WTC11 (cell line): ENCODE results near the gene ALG5. TPM values are rescaled to one million over a fixed set of nuclear protein-coding genes. Genes with fewer than 3 reads are reported as not detected.

Experiments used
- ATAC-seq: fragments of 200-7000 bp; cut with Tn5 transposase; 2 replicates; pipeline ENCODE4 v1.10.0; 2021; ENCODE audit warnings: mild to moderate bottlenecking, moderate library complexity
- Bru-seq: library from RNA; stranded (reverse); fragments of 400-500 nt; gene quantifications from one replicate; lab custom pipeline; 2021; lab: Mats Ljungman, UMichigan
- CTCF ChIA-PET: fragments of 300-600 bp; sonication (Branson Sonifier 250); formaldehyde crosslinking; loops from one replicate; lab custom pipeline; 2021; ENCODE audit warnings: antibody characterized with exemption; lab: Charles Lee
- POLR2A ChIA-PET: fragments of 350-600 bp; sonication (Branson Sonifier 250); formaldehyde crosslinking; loops from one replicate; lab custom pipeline; 2021; ENCODE audit warnings: antibody characterized with exemption; lab: Charles Lee
- DNase-seq: peaks from one replicate; pipeline ENCODE4 v3.0.0; 2021; ENCODE audit warnings: low spot score
- H3K27ac Mint-ChIP-seq: 2 replicates; pipeline ENCODE4 v1.8.0; 2021; ENCODE audit warnings: mixed read lengths
- H3K27me3 Mint-ChIP-seq: 2 replicates; pipeline ENCODE4 v1.8.0; 2021; ENCODE audit warnings: low read depth, mild to moderate bottlenecking, moderate library complexity, mixed read lengths
- H3K36me3 Mint-ChIP-seq: 2 replicates; pipeline ENCODE4 v1.8.0; 2021; ENCODE audit warnings: mixed read lengths
- H3K4me1 Mint-ChIP-seq: 2 replicates; pipeline ENCODE4 v1.8.0; 2022; ENCODE audit warnings: mixed read lengths
- H3K4me3 Mint-ChIP-seq: 2 replicates; pipeline ENCODE4 v1.8.0; 2021; ENCODE audit warnings: mild to moderate bottlenecking, moderate library complexity, mixed read lengths
- H3K9me3 Mint-ChIP-seq: 2 replicates; pipeline ENCODE4 v1.8.0; 2021; ENCODE audit warnings: mixed read lengths
- ATF1 ChIP-seq: sonication (generic); formaldehyde crosslinking; IDR thresholded peaks from 2 replicates; pipeline ENCODE4 v1.8.1; 2023; ENCODE audit warnings: mild to moderate bottlenecking, moderate library complexity, missing genetic modification reagents
- ELF4 ChIP-seq: sonication (generic); formaldehyde crosslinking; IDR thresholded peaks from 2 replicates; pipeline ENCODE4 v1.8.1; 2022; ENCODE audit warnings: low read depth, mild to moderate bottlenecking, moderate library complexity, missing genetic modification reagents
- EMX1 ChIP-seq: fragments of 250-450 bp; sonication (Bioruptor Pico); IDR thresholded peaks from 2 replicates; pipeline ENCODE4 v1.8.0; 2021; ENCODE audit warnings: mild to moderate bottlenecking
- FOXP1 ChIP-seq: sonication (generic); formaldehyde crosslinking; IDR thresholded peaks from 2 replicates; pipeline ENCODE4 v1.8.0; 2022; ENCODE audit warnings: missing genetic modification reagents, mild to moderate bottlenecking, moderate library complexity, borderline replicate concordance
- IRF1 ChIP-seq: sonication (generic); formaldehyde crosslinking; IDR thresholded peaks from 2 replicates; pipeline ENCODE4 v1.8.0; 2023; ENCODE audit warnings: missing genetic modification reagents
- JAZF1 ChIP-seq: fragments of 250-450 bp; sonication (Bioruptor Pico); IDR thresholded peaks from 2 replicates; pipeline ENCODE4 v1.9.0; 2021; ENCODE audit warnings: moderate library complexity, mild to moderate bottlenecking, inconsistent platforms
- JUN ChIP-seq: sonication (generic); formaldehyde crosslinking; IDR thresholded peaks from 2 replicates; pipeline ENCODE4 v1.8.0; 2023; ENCODE audit warnings: mild to moderate bottlenecking, missing genetic modification reagents
- KAT7 ChIP-seq: sonication (generic); formaldehyde crosslinking; IDR thresholded peaks from 2 replicates; pipeline ENCODE4 v1.8.1; 2023; ENCODE audit warnings: missing genetic modification reagents, mild to moderate bottlenecking, borderline replicate concordance
- NR3C1 ChIP-seq: sonication (generic); formaldehyde crosslinking; conservative IDR thresholded peaks from 2 replicates; pipeline ENCODE4 v1.8.1; 2023; ENCODE audit warnings: low read depth, mild to moderate bottlenecking, missing genetic modification reagents
- RELA ChIP-seq: sonication (generic); formaldehyde crosslinking; IDR thresholded peaks from 2 replicates; pipeline ENCODE4 v1.8.1; 2022; ENCODE audit warnings: missing genetic modification reagents, mild to moderate bottlenecking, borderline replicate concordance
- RORB ChIP-seq: fragments of 250-450 bp; sonication (Bioruptor Pico); IDR thresholded peaks from 2 replicates; pipeline ENCODE4 v1.9.0; 2021; ENCODE audit warnings: mild to moderate bottlenecking
- SMAD3 ChIP-seq: sonication (generic); formaldehyde crosslinking; IDR thresholded peaks from 2 replicates; pipeline ENCODE4 v1.8.0; 2022; ENCODE audit warnings: missing genetic modification reagents, mild to moderate bottlenecking, borderline replicate concordance
- ZBTB21 ChIP-seq: sonication (generic); formaldehyde crosslinking; IDR thresholded peaks from 2 replicates; pipeline ENCODE4 v1.8.1; 2023; ENCODE audit warnings: mild to moderate bottlenecking, missing genetic modification reagents, borderline replicate concordance
- ZMAT4 ChIP-seq: fragments of 250-450 bp; sonication (Bioruptor Pico); IDR thresholded peaks from 2 replicates; pipeline ENCODE4 v1.9.0; 2021; ENCODE audit warnings: mild to moderate bottlenecking
- ZNF219 ChIP-seq: sonication (generic); formaldehyde crosslinking; IDR thresholded peaks from 2 replicates; pipeline ENCODE4 v1.8.0; 2023; ENCODE audit warnings: missing genetic modification reagents, mild to moderate bottlenecking, borderline replicate concordance
- ZNF232 ChIP-seq: sonication (generic); formaldehyde crosslinking; IDR thresholded peaks from 2 replicates; pipeline ENCODE4 v1.8.0; 2022; ENCODE audit warnings: mild to moderate bottlenecking, missing genetic modification reagents
- ZNF263 ChIP-seq: sonication (generic); formaldehyde crosslinking; IDR thresholded peaks from 2 replicates; pipeline ENCODE4 v1.8.1; 2022; ENCODE audit warnings: low read depth, mild to moderate bottlenecking, moderate library complexity, missing genetic modification reagents
- ZNF425 ChIP-seq: fragments of 250-450 bp; sonication (Bioruptor Pico); conservative IDR thresholded peaks from 2 replicates; pipeline ENCODE4 v1.9.0; 2021; ENCODE audit warnings: mild to moderate bottlenecking
- ZNF671 ChIP-seq: fragments of 250-450 bp; sonication (Bioruptor Pico); IDR thresholded peaks from 2 replicates; pipeline ENCODE4 v1.8.0; 2021; ENCODE audit warnings: mild to moderate bottlenecking
- long read RNA-seq, 3 experiments: library from RNA in 1 of 3; library from capped mRNA in 1 of 3; library from polyadenylated mRNA in 1 of 3; unstranded in 2 of 3; stranded (forward) in 1 of 3; transcript quantifications; one replicate each; pipeline ENCODE4 v2.0.0, GENCODE V29; 2021
- total RNA-seq: library from RNA; stranded (reverse); gene quantifications from 3 replicates; pipeline ENCODE4 v1.2.3, GENCODE V29; 2021
- TF ChIP-seq, protein P1 (sequence below): sonication (generic); formaldehyde crosslinking; IDR thresholded peaks from 2 replicates; pipeline ENCODE4 v1.8.1; 2023; ENCODE audit warnings: mild to moderate bottlenecking, missing genetic modification reagents
- TF ChIP-seq, protein P2 (sequence below): sonication (generic); formaldehyde crosslinking; IDR thresholded peaks from 2 replicates; pipeline ENCODE4 v1.8.1; 2023; ENCODE audit warnings: mild to moderate bottlenecking, missing genetic modification reagents
- TF ChIP-seq, protein P3 (sequence below): fragments of 250-450 bp; sonication (Bioruptor Pico); IDR thresholded peaks from 2 replicates; pipeline ENCODE4 v1.8.0; 2021; ENCODE audit warnings: mild to moderate bottlenecking
- TF ChIP-seq, protein P4 (sequence below): sonication (generic); formaldehyde crosslinking; conservative IDR thresholded peaks from 2 replicates; pipeline ENCODE4 v1.8.1; 2022; ENCODE audit warnings: mild to moderate bottlenecking, missing genetic modification reagents
- TF ChIP-seq, protein P5 (sequence below): sonication (generic); formaldehyde crosslinking; IDR thresholded peaks from 2 replicates; pipeline ENCODE4 v1.8.0; 2022; ENCODE audit warnings: mild to moderate bottlenecking, missing genetic modification reagents
- TF ChIP-seq, protein P6 (sequence below): sonication (generic); formaldehyde crosslinking; IDR thresholded peaks from 2 replicates; pipeline ENCODE4 v1.8.1; 2023; ENCODE audit warnings: mild to moderate bottlenecking, missing genetic modification reagents, moderate library complexity

The ALG5 gene
- total RNA-seq (18.4 to 19.8 TPM (median 19.6 TPM) in 3 replicates), Bru-seq, nascent RNA (percentile 82 among the genes with signal in this experiment)
- long read RNA-seq, experiment 1, transcript ALG5-201 (10 exons, 1,154 nt) = major isoform, 60 of 83 reads
- long read RNA-seq, experiment 1, partial matches to known transcripts = 4 of 83 reads
- long read RNA-seq, experiment 1, other reads (novel, unspliced or antisense) = 17 of 83 reads
- long read RNA-seq, experiment 2, transcript ALG5-201 (10 exons, 1,154 nt) = major isoform, 12 of 27 reads
- long read RNA-seq, experiment 2, partial matches to known transcripts = 9 of 27 reads
- long read RNA-seq, experiment 2, other reads (novel, unspliced or antisense) = 5 of 27 reads
- long read RNA-seq, experiment 3, transcript ALG5-201 (10 exons, 1,154 nt) = major isoform, 187 of 222 reads
- long read RNA-seq, experiment 3, partial matches to known transcripts = 2 of 222 reads
- long read RNA-seq, experiment 3, other reads (novel, unspliced or antisense) = 33 of 222 reads

- CTCF ChIA-PET = interaction anchor here (0.6 to 1.8 kb wide), 4 partner anchors 14 to 581 kb away, joined by 3 to 5 read pairs (median 4); no protein-coding TSS in a partner anchor
- Mint-ChIP-seq H3K9me3 (no peaks in the 10 kb centered on the region), H3K4me1 (peaks cover 19% of the 10 kb centered on the region), H3K4me3 (peak within 1 kb of the TSS; percentile 100), H3K36me3 (peaks cover 18% of the 10 kb centered on the region), H3K27me3 (no peaks in the 10 kb centered on the region; the same call in 1 of the 2 replicates), H3K27ac (peak within 1 kb of the TSS; percentile 100)
- DNase-seq (peak; percentile 89), ATAC-seq (peak; percentile 72)
- POLR2A ChIA-PET = interaction anchor here (0.6 to 1.8 kb wide), 3 partner anchors 8 to 142 kb away, joined by 3 to 8 read pairs (median 3); no protein-coding TSS in a partner anchor
- no peak for TF ChIP-seq JUN (CRISPR knock-in tag)
- TF ChIP-seq, protein P1, sequence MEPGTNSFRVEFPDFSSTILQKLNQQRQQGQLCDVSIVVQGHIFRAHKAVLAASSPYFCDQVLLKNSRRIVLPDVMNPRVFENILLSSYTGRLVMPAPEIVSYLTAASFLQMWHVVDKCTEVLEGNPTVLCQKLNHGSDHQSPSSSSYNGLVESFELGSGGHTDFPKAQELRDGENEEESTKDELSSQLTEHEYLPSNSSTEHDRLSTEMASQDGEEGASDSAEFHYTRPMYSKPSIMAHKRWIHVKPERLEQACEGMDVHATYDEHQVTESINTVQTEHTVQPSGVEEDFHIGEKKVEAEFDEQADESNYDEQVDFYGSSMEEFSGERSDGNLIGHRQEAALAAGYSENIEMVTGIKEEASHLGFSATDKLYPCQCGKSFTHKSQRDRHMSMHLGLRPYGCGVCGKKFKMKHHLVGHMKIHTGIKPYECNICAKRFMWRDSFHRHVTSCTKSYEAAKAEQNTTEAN (CRISPR knock-in tag) = peak; percentile 89; the same call in 1 of the 2 replicates
- TF ChIP-seq, protein P2, sequence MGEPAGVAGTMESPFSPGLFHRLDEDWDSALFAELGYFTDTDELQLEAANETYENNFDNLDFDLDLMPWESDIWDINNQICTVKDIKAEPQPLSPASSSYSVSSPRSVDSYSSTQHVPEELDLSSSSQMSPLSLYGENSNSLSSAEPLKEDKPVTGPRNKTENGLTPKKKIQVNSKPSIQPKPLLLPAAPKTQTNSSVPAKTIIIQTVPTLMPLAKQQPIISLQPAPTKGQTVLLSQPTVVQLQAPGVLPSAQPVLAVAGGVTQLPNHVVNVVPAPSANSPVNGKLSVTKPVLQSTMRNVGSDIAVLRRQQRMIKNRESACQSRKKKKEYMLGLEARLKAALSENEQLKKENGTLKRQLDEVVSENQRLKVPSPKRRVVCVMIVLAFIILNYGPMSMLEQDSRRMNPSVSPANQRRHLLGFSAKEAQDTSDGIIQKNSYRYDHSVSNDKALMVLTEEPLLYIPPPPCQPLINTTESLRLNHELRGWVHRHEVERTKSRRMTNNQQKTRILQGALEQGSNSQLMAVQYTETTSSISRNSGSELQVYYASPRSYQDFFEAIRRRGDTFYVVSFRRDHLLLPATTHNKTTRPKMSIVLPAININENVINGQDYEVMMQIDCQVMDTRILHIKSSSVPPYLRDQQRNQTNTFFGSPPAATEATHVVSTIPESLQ (CRISPR knock-in tag) = no peak
- no peak; the same call in 1 of the 2 replicates for TF ChIP-seq EMX1 (CRISPR knock-in tag)
- no peak for TF ChIP-seq IRF1 (CRISPR knock-in tag)
- peak; percentile 78; the same call in 1 of the 2 replicates for TF ChIP-seq ZNF232
- no peak for TF ChIP-seq ELF4
- TF ChIP-seq SMAD3 (CRISPR knock-in tag) = no peak
- no peak for TF ChIP-seq ZBTB21 (CRISPR knock-in tag)
- TF ChIP-seq FOXP1 (CRISPR knock-in tag) = peak; percentile 83
- no peak for TF ChIP-seq ZNF671 (CRISPR knock-in tag)
- no peak for TF ChIP-seq ZMAT4
- no peak for TF ChIP-seq ZNF263 (CRISPR knock-in tag)
- TF ChIP-seq, protein P3, sequence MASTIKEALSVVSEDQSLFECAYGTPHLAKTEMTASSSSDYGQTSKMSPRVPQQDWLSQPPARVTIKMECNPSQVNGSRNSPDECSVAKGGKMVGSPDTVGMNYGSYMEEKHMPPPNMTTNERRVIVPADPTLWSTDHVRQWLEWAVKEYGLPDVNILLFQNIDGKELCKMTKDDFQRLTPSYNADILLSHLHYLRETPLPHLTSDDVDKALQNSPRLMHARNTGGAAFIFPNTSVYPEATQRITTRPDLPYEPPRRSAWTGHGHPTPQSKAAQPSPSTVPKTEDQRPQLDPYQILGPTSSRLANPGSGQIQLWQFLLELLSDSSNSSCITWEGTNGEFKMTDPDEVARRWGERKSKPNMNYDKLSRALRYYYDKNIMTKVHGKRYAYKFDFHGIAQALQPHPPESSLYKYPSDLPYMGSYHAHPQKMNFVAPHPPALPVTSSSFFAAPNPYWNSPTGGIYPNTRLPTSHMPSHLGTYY = no peak
- TF ChIP-seq ZNF425 (CRISPR knock-in tag) = no peak
- TF ChIP-seq, protein P4, sequence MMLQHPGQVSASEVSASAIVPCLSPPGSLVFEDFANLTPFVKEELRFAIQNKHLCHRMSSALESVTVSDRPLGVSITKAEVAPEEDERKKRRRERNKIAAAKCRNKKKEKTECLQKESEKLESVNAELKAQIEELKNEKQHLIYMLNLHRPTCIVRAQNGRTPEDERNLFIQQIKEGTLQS (CRISPR knock-in tag) = no peak
- TF ChIP-seq ZNF219 (CRISPR knock-in tag) = no peak
- peak; percentile 27; the same call in 1 of the 2 replicates for TF ChIP-seq RELA (CRISPR knock-in tag)
- no peak for TF ChIP-seq NR3C1 (CRISPR knock-in tag)
- TF ChIP-seq, protein P5, sequence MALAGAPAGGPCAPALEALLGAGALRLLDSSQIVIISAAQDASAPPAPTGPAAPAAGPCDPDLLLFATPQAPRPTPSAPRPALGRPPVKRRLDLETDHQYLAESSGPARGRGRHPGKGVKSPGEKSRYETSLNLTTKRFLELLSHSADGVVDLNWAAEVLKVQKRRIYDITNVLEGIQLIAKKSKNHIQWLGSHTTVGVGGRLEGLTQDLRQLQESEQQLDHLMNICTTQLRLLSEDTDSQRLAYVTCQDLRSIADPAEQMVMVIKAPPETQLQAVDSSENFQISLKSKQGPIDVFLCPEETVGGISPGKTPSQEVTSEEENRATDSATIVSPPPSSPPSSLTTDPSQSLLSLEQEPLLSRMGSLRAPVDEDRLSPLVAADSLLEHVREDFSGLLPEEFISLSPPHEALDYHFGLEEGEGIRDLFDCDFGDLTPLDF (CRISPR knock-in tag) = 0 out of 2 replicates have a peak, but pooled peaks have one; percentile 13
- TF ChIP-seq, protein P6, sequence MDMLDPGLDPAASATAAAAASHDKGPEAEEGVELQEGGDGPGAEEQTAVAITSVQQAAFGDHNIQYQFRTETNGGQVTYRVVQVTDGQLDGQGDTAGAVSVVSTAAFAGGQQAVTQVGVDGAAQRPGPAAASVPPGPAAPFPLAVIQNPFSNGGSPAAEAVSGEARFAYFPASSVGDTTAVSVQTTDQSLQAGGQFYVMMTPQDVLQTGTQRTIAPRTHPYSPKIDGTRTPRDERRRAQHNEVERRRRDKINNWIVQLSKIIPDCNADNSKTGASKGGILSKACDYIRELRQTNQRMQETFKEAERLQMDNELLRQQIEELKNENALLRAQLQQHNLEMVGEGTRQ = no peak
- TF ChIP-seq ATF1 (CRISPR knock-in tag) = no peak
- TF ChIP-seq JAZF1 (CRISPR knock-in tag) = no peak
- 0 out of 2 replicates have a peak, but pooled peaks have one; percentile 75 for TF ChIP-seq KAT7 (CRISPR knock-in tag)
- no peak for TF ChIP-seq RORB (CRISPR knock-in tag)
These were observed at the start of gene ALG5 for GRCh38 chr13:36999054-36999714. TSS of gene ALG5 (minus strand) at chr13:36999340. CDS start at chr13:36999300, 40 bp downstream.
